Measurements from ENCODE around the gene CDH23. TPM values are rescaled to one million over a fixed set of nuclear protein-coding genes. Genes with fewer than 3 reads are reported as not detected.

Gene CDH23
- total RNA-seq, 4 donors from 2014 or later: 2.9 to 16.1 (median 5.9) TPM

- Histone ChIP-seq H3K4me3 (no peak overlapping the region), H3K27me3 (no peaks in the 10 kb centered on the region), H3K9me3 (no peaks in the 10 kb centered on the region), H3K27ac (no peak overlapping the region), H3K36me3 (peaks cover 0 to 38% (median 18%) of the 10 kb centered on the region in 4 donors), H3K4me1 (peaks cover 16 to 38% (median 22%) of the 10 kb centered on the region in 4 donors)
- TF ChIP-seq, protein P1, sequence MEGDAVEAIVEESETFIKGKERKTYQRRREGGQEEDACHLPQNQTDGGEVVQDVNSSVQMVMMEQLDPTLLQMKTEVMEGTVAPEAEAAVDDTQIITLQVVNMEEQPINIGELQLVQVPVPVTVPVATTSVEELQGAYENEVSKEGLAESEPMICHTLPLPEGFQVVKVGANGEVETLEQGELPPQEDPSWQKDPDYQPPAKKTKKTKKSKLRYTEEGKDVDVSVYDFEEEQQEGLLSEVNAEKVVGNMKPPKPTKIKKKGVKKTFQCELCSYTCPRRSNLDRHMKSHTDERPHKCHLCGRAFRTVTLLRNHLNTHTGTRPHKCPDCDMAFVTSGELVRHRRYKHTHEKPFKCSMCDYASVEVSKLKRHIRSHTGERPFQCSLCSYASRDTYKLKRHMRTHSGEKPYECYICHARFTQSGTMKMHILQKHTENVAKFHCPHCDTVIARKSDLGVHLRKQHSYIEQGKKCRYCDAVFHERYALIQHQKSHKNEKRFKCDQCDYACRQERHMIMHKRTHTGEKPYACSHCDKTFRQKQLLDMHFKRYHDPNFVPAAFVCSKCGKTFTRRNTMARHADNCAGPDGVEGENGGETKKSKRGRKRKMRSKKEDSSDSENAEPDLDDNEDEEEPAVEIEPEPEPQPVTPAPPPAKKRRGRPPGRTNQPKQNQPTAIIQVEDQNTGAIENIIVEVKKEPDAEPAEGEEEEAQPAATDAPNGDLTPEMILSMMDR (IDR thresholded peaks at IDR 0.05): no peak
- TF ChIP-seq POLR2AphosphoS5 (IDR thresholded peaks at IDR 0.05): no peak
- TF ChIP-seq EP300 (IDR thresholded peaks at IDR 0.05; ENCODE audit: low read depth): no peak
- TF ChIP-seq POLR2A (IDR thresholded peaks at IDR 0.05): no peak
- DNase-seq: no peak
- 44 to 69% methylated on average over 4 to 5 of the region's 5 CpGs for WGBS, 2 donors (ENCODE audit: low coverage in 1 of 2)
- intact Hi-C loops (cut with DNase I; ENCODE audit: low total_unique reads) (loop anchor here (10.0 kb wide), 1 partner anchor 62 kb away; no protein-coding TSS in a partner anchor), in situ Hi-C loops (cut with MboI; ENCODE audit: low pct_ligation_motif_present in 1 of 4, low pct_unique_long_range_greater_than_20kb in 1 of 4, low sequenced_read_pairs in 3 of 4) (no loop called here)
Measured at GRCh38 chr10:71832967-71833366, 436.2 kb downstream of the CDH23 start.

- 93% methylated on average over 8 of the region's 8 CpGs; no CpG with 5 or more reads in 1 of the 2 donors for WGBS, 2 donors (ENCODE audit: low coverage in 1 of 2)
- no peak overlapping the region for H3K27ac ChIP-seq
- peaks cover 0 to 30% (median 15%) of the 10 kb centered on the region in 4 donors for H3K36me3 ChIP-seq
- in situ Hi-C loops (cut with MboI; ENCODE audit: low pct_ligation_motif_present in 1 of 4, low pct_unique_long_range_greater_than_20kb in 1 of 4, low sequenced_read_pairs in 3 of 4) (no loop called here), intact Hi-C loops (cut with DNase I; ENCODE audit: low total_unique reads) (loop anchor here (10.0 kb wide), 1 partner anchor 61 kb away; no protein-coding TSS in a partner anchor)
- TF ChIP-seq, protein P1 (IDR thresholded peaks at IDR 0.05): no peak
- TF ChIP-seq POLR2AphosphoS5 (IDR thresholded peaks at IDR 0.05): no peak
- H3K27me3 ChIP-seq: no peaks in the 10 kb centered on the region
- H3K4me3 ChIP-seq: no peak overlapping the region
- DNase-seq: no peak
- H3K4me1 ChIP-seq: peaks cover 18 to 45% (median 29%) of the 10 kb centered on the region in 4 donors
- H3K9me3 ChIP-seq: no peaks in the 10 kb centered on the region
Measured at GRCh38 chr10:71833451-71834342, 437.0 kb downstream of the CDH23 start.

GRCh38 chr10:71834343-71834674 is 437.6 kb downstream of the CDH23 start:
- in situ Hi-C loops (cut with MboI; ENCODE audit: low pct_ligation_motif_present in 1 of 4, low pct_unique_long_range_greater_than_20kb in 1 of 4, low sequenced_read_pairs in 3 of 4) (no loop called here), intact Hi-C loops (cut with DNase I; ENCODE audit: low total_unique reads) (loop anchor here (10.0 kb wide), 1 partner anchor 60 kb away; no protein-coding TSS in a partner anchor)
- no peaks in the 10 kb centered on the region for H3K9me3 ChIP-seq
- WGBS, 2 donors (ENCODE audit: low coverage in 1 of 2): 91% methylated on average over 14 of the region's 14 CpGs; no CpG with 5 or more reads in 1 of the 2 donors
- H3K4me1 ChIP-seq: peaks cover 18 to 51% (median 32%) of the 10 kb centered on the region in 4 donors
- H3K36me3 ChIP-seq: peaks cover 0 to 26% (median 13%) of the 10 kb centered on the region in 4 donors
- H3K4me3 ChIP-seq: no peak overlapping the region
- no peaks in the 10 kb centered on the region for H3K27me3 ChIP-seq
- DNase-seq: no peak
- no peak overlapping the region for H3K27ac ChIP-seq
- TF ChIP-seq POLR2A (IDR thresholded peaks at IDR 0.05) (no peak), EP300 (IDR thresholded peaks at IDR 0.05; ENCODE audit: low read depth) (no peak), POLR2AphosphoS5 (IDR thresholded peaks at IDR 0.05) (no peak)
- TF ChIP-seq, protein P1 (IDR thresholded peaks at IDR 0.05): no peak

Data from transverse colon (tissue), 4 donors.